ENCODE data around the gene CDK18.
A peak's percentile ranks its signal among the peaks of the same experiment; 100 is the strongest.

Gene CDK18

DNA sequence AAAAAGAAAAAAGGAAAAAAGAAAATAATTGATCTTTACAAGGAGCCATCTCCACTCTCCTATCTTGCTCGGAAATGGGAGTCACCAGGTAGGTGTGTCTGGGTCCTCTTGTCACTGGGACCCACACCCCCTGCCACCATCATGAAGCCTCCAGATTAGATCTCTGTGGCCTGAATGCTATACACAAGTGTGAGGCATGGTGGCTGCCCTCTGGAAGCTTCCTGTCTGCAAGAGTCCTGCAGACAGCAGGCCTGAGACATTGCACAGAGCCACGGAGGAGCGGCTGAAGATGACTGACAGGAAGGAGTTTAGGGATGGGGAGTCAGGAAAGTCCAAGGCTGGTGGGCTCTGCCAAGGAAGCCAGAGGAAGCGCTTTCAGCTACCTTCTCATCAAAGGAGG is 16.2 kb downstream of the CDK18 start:
- H3K27ac Mint-ChIP-seq = no peak overlapping the region

DNA sequence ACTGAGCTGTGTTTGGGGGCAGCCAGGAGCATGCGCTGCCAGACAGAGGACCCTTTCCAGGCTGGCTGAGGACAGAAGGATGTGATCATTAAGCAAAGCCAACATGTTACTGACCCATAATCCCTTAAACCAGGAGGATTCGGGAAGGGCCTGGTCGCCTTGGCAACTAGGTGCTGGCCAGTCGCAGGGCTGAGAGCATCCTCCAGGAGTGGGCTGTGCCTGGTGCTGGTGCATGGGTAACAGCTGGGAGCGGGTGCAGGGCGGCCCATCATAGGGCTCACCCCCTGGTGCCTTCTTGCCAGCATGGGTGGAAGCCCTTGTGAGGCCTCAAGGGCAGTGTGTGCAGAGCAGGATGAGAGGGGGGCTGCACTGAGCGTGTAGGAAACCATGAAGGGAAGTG is 17.2 kb downstream of the CDK18 start:
- no peak overlapping the region for H3K27ac Mint-ChIP-seq
- peaks cover 55% of the 10 kb centered on the region for H3K4me1 Mint-ChIP-seq
- DNase-seq = no peak
- H3K4me3 Mint-ChIP-seq = no peak overlapping the region
- peaks cover 24% of the 10 kb centered on the region for H3K27me3 Mint-ChIP-seq (ENCODE audit: low read depth, poor library complexity)
- H3K36me3 Mint-ChIP-seq (ENCODE audit: low read depth) = peaks cover 3% of the 10 kb centered on the region
- no peaks in the 10 kb centered on the region for H3K9me3 Mint-ChIP-seq
- TF ChIP-seq, protein P1, sequence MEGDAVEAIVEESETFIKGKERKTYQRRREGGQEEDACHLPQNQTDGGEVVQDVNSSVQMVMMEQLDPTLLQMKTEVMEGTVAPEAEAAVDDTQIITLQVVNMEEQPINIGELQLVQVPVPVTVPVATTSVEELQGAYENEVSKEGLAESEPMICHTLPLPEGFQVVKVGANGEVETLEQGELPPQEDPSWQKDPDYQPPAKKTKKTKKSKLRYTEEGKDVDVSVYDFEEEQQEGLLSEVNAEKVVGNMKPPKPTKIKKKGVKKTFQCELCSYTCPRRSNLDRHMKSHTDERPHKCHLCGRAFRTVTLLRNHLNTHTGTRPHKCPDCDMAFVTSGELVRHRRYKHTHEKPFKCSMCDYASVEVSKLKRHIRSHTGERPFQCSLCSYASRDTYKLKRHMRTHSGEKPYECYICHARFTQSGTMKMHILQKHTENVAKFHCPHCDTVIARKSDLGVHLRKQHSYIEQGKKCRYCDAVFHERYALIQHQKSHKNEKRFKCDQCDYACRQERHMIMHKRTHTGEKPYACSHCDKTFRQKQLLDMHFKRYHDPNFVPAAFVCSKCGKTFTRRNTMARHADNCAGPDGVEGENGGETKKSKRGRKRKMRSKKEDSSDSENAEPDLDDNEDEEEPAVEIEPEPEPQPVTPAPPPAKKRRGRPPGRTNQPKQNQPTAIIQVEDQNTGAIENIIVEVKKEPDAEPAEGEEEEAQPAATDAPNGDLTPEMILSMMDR (IDR thresholded peaks at IDR 0.05) = no peak

More for the DNA sequence above, 16.2 kb downstream of the CDK18 start:
- Mint-ChIP-seq H3K4me3 (no peak overlapping the region), H3K27me3 (ENCODE audit: low read depth, poor library complexity) (peaks cover 27% of the 10 kb centered on the region), H3K9me3 (no peaks in the 10 kb centered on the region), H3K36me3 (ENCODE audit: low read depth) (peaks cover 3% of the 10 kb centered on the region), H3K4me1 (peaks cover 65% of the 10 kb centered on the region)
- TF ChIP-seq, protein P1 (IDR thresholded peaks at IDR 0.05) = no peak
- DNase-seq = no peak

GRCh38 chr1:205522692-205523091 is 18.2 kb downstream of the CDK18 start:
- peaks cover 21% of the 10 kb centered on the region for H3K27me3 Mint-ChIP-seq (ENCODE audit: low read depth, poor library complexity)
- H3K4me1 Mint-ChIP-seq = peaks cover 45% of the 10 kb centered on the region
- H3K9me3 Mint-ChIP-seq = no peaks in the 10 kb centered on the region
- no peak overlapping the region for H3K27ac Mint-ChIP-seq
- no peak for DNase-seq
- H3K4me3 Mint-ChIP-seq = no peak overlapping the region
- TF ChIP-seq, protein P1 (IDR thresholded peaks at IDR 0.05) = no peak
- H3K36me3 Mint-ChIP-seq (ENCODE audit: low read depth) = peaks cover 3% of the 10 kb centered on the region

DNA sequence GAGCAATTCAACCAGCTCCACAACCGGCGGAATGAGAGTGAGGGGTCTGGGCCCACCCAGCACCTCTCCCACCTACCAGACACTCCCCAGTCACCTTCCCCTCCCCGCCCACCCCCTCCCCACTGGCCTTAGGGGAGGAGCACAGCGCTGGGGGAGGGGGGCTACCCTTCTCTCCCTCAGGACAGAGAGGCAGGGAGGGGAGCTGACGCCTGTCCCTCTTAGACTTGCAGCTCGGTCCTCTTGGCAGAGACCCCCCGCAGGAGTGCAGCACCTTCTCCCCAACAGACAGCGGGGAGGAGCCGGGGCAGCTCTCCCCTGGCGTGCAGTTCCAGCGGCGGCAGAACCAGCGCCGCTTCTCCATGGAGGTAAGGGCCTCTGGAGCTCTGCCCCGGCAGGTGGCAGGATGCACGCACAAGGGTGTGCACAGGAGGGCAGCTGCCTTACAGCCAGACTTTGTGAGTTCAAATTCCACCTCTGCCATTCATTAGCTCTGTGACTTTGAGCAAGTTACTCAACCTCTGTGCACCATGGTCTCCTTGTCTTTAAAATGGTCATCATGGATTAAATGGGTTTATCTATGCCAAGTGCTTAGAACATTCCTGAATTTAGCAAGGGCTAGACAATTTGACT is 18.9 kb downstream of the CDK18 start:
- peaks cover 3% of the 10 kb centered on the region for H3K36me3 Mint-ChIP-seq (ENCODE audit: low read depth)
- TF ChIP-seq, protein P1 (IDR thresholded peaks at IDR 0.05) = no peak
- H3K27me3 Mint-ChIP-seq (ENCODE audit: low read depth, poor library complexity) = peaks cover 23% of the 10 kb centered on the region
- no peak overlapping the region for H3K27ac Mint-ChIP-seq
- no peak for DNase-seq
- peaks cover 43% of the 10 kb centered on the region for H3K4me1 Mint-ChIP-seq
- no peak overlapping the region for H3K4me3 Mint-ChIP-seq
- H3K9me3 Mint-ChIP-seq = no peaks in the 10 kb centered on the region

- Mint-ChIP-seq H3K27ac (no peak overlapping the region), H3K9me3 (no peaks in the 10 kb centered on the region), H3K36me3 (ENCODE audit: low read depth) (peaks cover 3% of the 10 kb centered on the region), H3K27me3 (ENCODE audit: low read depth, poor library complexity) (peaks cover 25% of the 10 kb centered on the region), H3K4me1 (peaks cover 43% of the 10 kb centered on the region), H3K4me3 (no peak overlapping the region)
- TF ChIP-seq, protein P1 (IDR thresholded peaks at IDR 0.05) = peak; percentile 83
- DNase-seq = peak; percentile 86
Measured at GRCh38 chr1:205523891-205524793, 19.7 kb downstream of the CDK18 start.
